ENCODE data around the gene VAMP2. TPM values are rescaled to one million over a fixed set of nuclear protein-coding genes. Genes with fewer than 3 reads are reported as not detected.
A peak's percentile ranks its signal among the peaks of the same experiment; 100 is the strongest.

Gene VAMP2
- total and polyA plus RNA-seq, 10 of the 15 experiments (the other 5 are each of a cell fraction or from before 2014, with no cell fraction given): 3.0 to 35.2 (median 25.0) TPM

- no peak for TF ChIP-seq ZBTB40 (IDR thresholded peaks at IDR 0.05; ENCODE audit: borderline replicate concordance)
- peak; percentile 79 for TF ChIP-seq FOXM1 (IDR thresholded peaks at IDR 0.05; ENCODE audit: low read depth, low read length)
- no peak for TF ChIP-seq KLF5 (IDR thresholded peaks at IDR 0.05; ENCODE audit: partially characterized antibody)
- peak; percentile 68 for TF ChIP-seq ATF2 (IDR thresholded peaks at IDR 0.05; ENCODE audit: low read length)
- TF ChIP-seq BMI1 (IDR thresholded peaks at IDR 0.05; ENCODE audit: borderline replicate concordance): no peak
- TF ChIP-seq ZNF622 (IDR thresholded peaks at IDR 0.05): no peak
- peak; percentile 44; the same call in 1 of the 2 replicates for TF ChIP-seq POLR2AphosphoS5 (IDR thresholded peaks at IDR 0.05; ENCODE audit: low read length)
- no peak for TF ChIP-seq RCOR1 (conservative IDR thresholded peaks at IDR 0.05; ENCODE audit: low read depth, low read length)
- no peak for TF ChIP-seq MYB (IDR thresholded peaks at IDR 0.05; ENCODE audit: borderline replicate concordance, low read depth, low read length)
- TF ChIP-seq CHD2 (IDR thresholded peaks at IDR 0.05; ENCODE audit: borderline replicate concordance, low read depth, low read length): no peak
- 0 out of 2 replicates have a peak, but pooled peaks have one; percentile 74 for TF ChIP-seq NFIC (IDR thresholded peaks at IDR 0.05; ENCODE audit: low read depth, low read length)
- peak; percentile 30; the same call in 1 of the 2 replicates for TF ChIP-seq NFYB (IDR thresholded peaks at IDR 0.05; ENCODE audit: insufficient read depth, low read depth, low read length)
- TF ChIP-seq MEF2A (IDR thresholded peaks at IDR 0.05; ENCODE audit: insufficient read depth, low read depth, low read length): 0 out of 2 replicates have a peak, but pooled peaks have one; percentile 37
- no peak for TF ChIP-seq SREBF1 (IDR thresholded peaks at IDR 0.05; ENCODE audit: low read length)
- TF ChIP-seq IKZF1 (conservative IDR thresholded peaks at IDR 0.05): peak; percentile 30
- TF ChIP-seq SIX5 (IDR thresholded peaks at IDR 0.05; ENCODE audit: low read depth, low read length, severe bottlenecking): no peak
- no peak for TF ChIP-seq FOS (IDR thresholded peaks at IDR 0.05; ENCODE audit: borderline replicate concordance, extremely low read depth, insufficient read length)
- TF ChIP-seq KDM1A (IDR thresholded peaks at IDR 0.05; ENCODE audit: borderline replicate concordance): no peak
- no peak for TF ChIP-seq YBX1 (IDR thresholded peaks at IDR 0.05)
- no peak for TF ChIP-seq ZNF207 (IDR thresholded peaks at IDR 0.05; ENCODE audit: borderline replicate concordance)
- no peak for TF ChIP-seq WRNIP1 (IDR thresholded peaks at IDR 0.05; ENCODE audit: borderline replicate concordance, low read depth, low read length)
- peak; percentile 75; the same call in 1 of the 2 replicates for TF ChIP-seq PML (IDR thresholded peaks at IDR 0.05; ENCODE audit: low read length)
- no peak; the same call in 1 of the 2 replicates for TF ChIP-seq JUNB (IDR thresholded peaks at IDR 0.05)
- no peak for TF ChIP-seq SMC3 (IDR thresholded peaks at IDR 0.05; ENCODE audit: borderline replicate concordance, low read length)
- no peak for TF ChIP-seq ELK1 (IDR thresholded peaks at IDR 0.05; ENCODE audit: low read depth, low read length)
These were observed 24.9 kb upstream of the VAMP2 start (continued) for GRCh38 chr17:8187517-8188262.

All from GM12878 (cell line).